HL-60/S4 treated with retinoic acid at 250 ng/mL for 4 days and 3 days (cell line): ENCODE results near the gene CCSER1.
"Not testable (repeated sequence)": the region's sequence is repeated elsewhere in the genome, so short reads cannot be mapped to it uniquely, and the experiment has no call there.

Source experiments
- in situ Hi-C: fragments of 300-500 bp; cut with MboI; formaldehyde crosslinking; loops from 2 replicates; pipeline ENCODE4 v1.7.0; 2022; ENCODE audit warnings: low sequenced_read_pairs

CCSER1 gene

GRCh38 chr4:90889171-90889570 lies 762.0 kb downstream of the CCSER1 start:
- in situ Hi-C loops: no loop called here

GRCh38 chr4:90903413-90903812 lies 776.2 kb downstream of the CCSER1 start:
- in situ Hi-C loops: not testable (repeated sequence)

DNA sequence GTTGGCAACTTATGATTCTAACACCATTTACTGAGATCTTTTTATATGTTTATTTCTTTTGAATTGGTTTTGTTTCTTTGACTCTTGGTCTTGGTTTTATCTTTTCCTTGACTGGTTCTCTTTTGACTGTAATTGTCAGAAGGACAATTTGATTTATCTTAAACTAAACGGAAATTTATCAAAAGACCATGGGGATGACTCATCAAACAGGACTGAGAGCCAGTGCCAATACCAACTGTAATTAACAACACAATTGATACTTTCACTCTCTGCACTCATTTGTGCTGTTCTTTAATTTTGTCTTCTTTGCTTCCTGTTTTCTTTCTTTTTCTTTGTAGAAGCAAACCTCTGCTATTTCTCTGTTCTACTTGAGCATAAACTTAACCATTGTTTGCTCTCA lies 776.8 kb downstream of the CCSER1 start:
- in situ Hi-C loops: no loop called here

DNA sequence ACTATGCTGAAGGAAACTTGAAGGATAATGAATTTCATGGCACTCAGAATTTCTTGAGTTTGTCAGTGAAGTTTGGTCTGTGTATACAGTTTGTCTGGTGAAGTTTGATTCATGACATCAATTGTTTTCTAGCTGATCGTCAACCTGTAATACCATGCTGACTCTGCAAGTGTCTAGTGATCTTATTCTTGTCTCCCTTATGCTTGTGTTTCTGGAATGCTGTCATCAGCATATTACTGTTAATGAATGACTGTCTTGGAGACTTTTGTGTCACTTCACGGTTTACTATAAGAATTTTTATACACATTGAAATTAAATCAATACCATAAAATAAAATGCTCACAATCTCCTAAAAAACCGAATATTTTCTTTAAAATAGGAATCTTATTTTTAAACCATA lies 779.0 kb downstream of the CCSER1 start:
- in situ Hi-C loops: no loop called here

- in situ Hi-C loops: not testable (repeated sequence)
Measured at GRCh38 chr4:90911724-90912434, 784.7 kb downstream of the CCSER1 start.

DNA sequence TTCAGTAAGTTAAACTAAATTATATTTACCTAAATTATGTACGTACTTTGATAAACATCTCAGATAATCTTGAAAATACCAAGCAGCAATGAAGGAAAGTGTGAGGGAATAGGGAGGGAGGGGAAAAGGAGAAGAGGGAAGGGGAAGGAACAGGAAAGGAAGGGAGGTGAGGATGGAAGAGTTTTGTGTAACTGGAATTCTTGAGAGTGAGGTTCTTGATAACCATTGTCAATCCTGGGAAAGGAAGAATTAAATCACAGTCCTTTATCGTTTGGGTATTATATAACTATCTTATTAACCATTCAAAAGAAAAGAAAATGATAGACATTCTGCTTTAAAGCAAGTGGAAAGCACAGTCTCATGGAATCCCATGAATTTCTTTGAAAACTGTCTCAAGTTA lies 795.0 kb downstream of the CCSER1 start:
- in situ Hi-C loops: no loop called here

GRCh38 chr4:90926957-90927356 lies 799.8 kb downstream of the CCSER1 start:
- in situ Hi-C loops: no loop called here

- in situ Hi-C loops: no loop called here
Measured at GRCh38 chr4:90943311-90943710, 816.1 kb downstream of the CCSER1 start.

- in situ Hi-C loops: no loop called here
Measured at GRCh38 chr4:90946945-90947344, 819.8 kb downstream of the CCSER1 start.

DNA sequence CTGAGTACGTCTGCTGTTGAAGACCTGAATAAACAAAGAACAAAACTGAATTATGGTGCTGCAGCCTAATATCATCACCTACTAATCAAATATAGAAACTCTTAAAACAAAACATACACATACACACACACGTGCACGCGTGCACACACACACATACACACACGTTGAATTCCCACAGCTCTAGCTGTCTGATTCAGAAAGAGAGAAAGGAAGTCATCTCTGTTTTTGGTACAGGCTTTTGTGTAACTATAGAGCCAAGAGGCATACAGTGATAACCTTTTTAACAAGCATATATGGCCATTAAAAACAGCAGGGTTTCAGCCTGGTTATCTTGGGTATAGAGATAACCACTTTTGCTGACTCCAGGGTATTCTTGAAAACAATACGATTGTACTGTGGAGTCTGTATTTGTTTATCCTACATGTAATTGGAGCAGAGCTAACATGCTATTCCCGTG lies 823.2 kb downstream of the CCSER1 start:
- in situ Hi-C loops: no loop called here

DNA sequence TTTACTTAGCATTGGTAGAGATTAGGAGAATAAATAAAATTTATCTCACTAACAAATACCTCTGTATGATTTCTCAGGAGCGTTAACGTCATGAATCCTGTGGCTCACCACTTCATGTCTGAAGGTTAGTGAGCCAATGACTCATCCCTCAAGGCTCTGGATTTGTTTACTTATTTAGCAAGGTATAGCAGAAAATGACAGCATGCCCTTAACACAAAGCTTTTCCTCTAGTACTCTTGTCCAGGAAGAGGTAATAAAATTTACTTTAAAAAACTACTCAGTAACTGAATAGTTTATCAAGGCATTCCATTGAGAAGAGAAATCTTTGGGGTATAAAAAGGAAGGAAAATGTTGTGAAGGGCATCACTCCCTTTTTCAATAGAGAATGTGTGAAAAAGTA lies 823.8 kb downstream of the CCSER1 start:
- in situ Hi-C loops: no loop called here

- in situ Hi-C loops: no loop called here
Measured at GRCh38 chr4:90958256-90958895, 831.2 kb downstream of the CCSER1 start.

DNA sequence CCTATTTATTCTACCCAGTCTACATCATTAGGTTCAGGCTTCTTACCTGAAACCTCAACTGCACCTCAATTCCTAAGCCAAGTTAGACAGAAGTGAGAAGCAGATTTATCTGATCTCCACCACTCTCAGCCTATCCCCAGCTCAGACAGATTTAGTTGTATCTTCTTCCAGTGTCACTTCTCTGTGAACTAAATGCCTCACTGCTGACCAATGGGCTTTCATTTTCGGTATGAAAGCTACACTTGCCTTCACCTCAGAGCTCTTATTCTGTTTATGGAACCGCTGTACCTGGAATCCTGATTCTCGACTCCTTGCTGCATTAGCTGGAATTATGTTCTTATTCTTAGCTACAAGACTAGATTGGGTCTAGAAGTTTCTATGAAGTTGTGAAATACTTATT lies 833.2 kb downstream of the CCSER1 start:
- in situ Hi-C loops: no loop called here

DNA sequence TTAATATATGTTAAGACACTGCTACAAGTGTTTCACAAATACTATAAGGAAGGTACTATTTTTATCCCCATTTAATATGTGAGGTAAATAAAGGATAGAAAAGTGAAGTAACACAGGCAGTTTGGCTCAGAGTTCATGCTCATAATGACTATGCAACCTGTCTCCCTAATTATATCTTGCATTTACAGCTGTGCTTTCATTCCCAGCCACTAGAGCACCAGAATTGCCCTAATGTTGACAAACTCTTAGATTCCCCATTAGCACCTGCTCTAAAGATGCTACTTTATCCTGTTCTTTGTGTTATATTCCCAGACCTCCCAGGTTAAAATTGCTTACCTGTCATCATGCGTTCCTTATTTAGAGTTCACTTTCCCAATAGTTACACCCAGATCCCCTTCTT lies 833.6 kb downstream of the CCSER1 start:
- in situ Hi-C loops: no loop called here

DNA sequence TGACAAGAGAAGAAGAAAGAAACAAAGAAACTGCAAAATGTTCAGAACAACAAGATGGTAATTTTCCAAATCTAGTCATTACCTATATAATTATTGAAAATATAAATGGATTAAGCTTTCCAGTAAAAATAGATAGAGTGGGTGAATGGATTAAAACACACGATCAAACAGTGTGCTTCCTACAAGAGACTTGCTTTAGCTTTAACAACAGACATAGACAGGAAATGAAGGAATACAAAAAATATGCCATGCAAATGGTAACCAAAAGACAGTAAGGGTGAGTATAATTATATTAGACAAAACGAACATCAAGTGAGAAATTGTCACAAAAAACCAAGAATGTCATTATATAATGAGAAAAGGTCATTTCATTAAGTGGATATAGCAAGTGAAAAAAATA lies 842.8 kb downstream of the CCSER1 start:
- in situ Hi-C loops: no loop called here

GRCh38 chr4:90977726-90978125 lies 850.5 kb downstream of the CCSER1 start:
- in situ Hi-C loops: no loop called here

GRCh38 chr4:90979556-90979955 lies 852.4 kb downstream of the CCSER1 start:
- in situ Hi-C loops: no loop called here

DNA sequence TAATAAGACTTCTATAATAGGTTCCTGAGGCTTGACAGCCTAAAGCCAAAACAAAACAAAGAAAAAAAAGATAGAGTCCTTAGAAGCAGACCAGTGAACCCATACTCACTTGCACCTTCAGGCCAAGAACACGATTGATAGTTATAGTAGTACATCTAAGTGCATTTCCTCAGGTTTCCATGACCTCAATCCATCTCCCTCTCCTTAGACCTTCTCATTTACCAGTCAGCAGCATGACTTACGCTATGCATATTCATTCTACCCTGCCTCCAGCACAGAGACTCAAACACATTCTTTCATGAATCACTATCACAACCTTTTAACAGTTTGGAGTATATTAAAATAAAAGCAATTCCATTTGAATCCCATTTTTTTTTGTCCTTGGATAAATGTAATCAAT lies 855.6 kb downstream of the CCSER1 start:
- in situ Hi-C loops: no loop called here

- in situ Hi-C loops: no loop called here
Measured at GRCh38 chr4:90990284-90990683, 863.1 kb downstream of the CCSER1 start.

DNA sequence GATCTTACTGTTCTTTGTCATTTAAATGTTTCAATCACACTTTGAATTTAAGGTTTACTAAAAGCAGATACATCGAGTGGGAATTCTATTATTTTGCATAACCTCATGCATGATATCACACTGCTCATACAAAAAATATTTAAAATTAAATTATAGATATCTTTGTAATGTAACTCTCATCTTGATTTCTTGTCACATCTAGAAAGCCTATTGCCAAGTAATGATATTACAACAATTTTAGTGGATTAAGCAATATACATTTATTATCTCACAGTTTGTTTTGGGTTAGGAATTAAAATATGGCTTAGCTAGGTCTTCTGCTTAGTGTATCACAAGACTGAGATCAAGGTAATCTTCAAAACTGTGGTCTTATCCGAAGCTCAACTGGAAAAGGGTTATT lies 865.0 kb downstream of the CCSER1 start:
- in situ Hi-C loops: no loop called here

GRCh38 chr4:90994851-90995574 lies 867.8 kb downstream of the CCSER1 start:
- in situ Hi-C loops: no loop called here

DNA sequence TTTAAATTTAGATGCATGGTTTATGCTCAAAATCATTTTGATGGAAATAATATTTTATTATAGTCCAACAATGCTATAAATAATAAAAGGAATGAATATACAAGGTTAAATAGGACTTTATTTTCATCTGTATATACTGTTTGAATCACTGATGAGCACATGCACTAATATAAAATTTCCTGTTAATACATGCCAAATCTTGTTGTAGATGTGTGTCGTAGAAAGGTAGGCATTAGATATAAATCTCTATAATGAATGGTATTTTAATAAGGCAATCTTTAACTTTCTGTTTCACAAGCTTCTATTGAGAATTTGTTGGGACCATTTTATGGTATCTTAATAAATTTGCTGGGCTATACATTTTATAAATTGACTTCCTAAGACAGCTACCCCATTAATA lies 868.8 kb downstream of the CCSER1 start:
- in situ Hi-C loops: no loop called here
